Rectal smooth muscle tissue (tissue), 1 donor: Measurements from ENCODE around the gene DHRS7B.

Experiments
- H3K27ac ChIP-seq: one replicate; pipeline ENCODE4 v1.7.0; 2013; ENCODE audit warnings: low read depth, low read length, inconsistent platforms
- H3K27me3 ChIP-seq: one replicate; pipeline ENCODE4 v1.7.0; 2013; ENCODE audit warnings: low read length; ENCODE audit not compliant: control insufficient read depth, insufficient read depth
- H3K36me3 ChIP-seq: one replicate; pipeline ENCODE4 v1.7.0; 2013; ENCODE audit warnings: low read length; ENCODE audit not compliant: control insufficient read depth, insufficient read depth
- H3K4me1 ChIP-seq: one replicate; pipeline ENCODE4 v1.7.0; 2013; ENCODE audit warnings: low read length; ENCODE audit not compliant: control insufficient read depth, insufficient read depth
- H3K4me3 ChIP-seq: one replicate; pipeline ENCODE4 v1.7.0; 2013; ENCODE audit warnings: low read length
- H3K9ac ChIP-seq: one replicate; pipeline ENCODE4 v1.7.0; 2013; ENCODE audit warnings: low read length

The DHRS7B gene

DNA sequence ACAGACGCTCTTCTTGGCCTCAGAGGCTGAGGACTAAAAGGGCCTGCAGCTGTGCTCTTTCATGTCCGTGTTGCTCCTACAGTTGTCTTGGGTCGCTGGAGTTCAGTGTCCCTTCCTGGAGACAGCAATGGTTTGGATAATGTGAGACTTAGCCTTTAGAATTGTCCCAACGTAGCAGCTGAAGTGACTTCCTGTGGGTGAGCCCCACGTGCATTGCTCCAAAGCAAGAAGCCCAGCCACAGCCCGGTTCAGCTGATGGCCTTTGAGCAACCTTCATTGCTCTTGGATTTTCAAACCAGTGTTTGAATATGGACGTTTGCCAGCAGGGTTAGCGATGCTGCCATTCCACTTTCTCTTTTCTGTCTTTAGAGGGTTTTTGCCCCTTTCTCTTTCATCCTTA is 67.5 kb downstream of the DHRS7B start:
- H3K27me3 ChIP-seq, result no peaks in the 10 kb centered on the region
- peaks cover 8% of the 10 kb centered on the region for H3K36me3 ChIP-seq
- H3K27ac ChIP-seq, result no peak overlapping the region
- no peak overlapping the region for H3K4me3 ChIP-seq
- peaks cover 3% of the 10 kb centered on the region for H3K4me1 ChIP-seq
- H3K9ac ChIP-seq, result no peak overlapping the region

DNA sequence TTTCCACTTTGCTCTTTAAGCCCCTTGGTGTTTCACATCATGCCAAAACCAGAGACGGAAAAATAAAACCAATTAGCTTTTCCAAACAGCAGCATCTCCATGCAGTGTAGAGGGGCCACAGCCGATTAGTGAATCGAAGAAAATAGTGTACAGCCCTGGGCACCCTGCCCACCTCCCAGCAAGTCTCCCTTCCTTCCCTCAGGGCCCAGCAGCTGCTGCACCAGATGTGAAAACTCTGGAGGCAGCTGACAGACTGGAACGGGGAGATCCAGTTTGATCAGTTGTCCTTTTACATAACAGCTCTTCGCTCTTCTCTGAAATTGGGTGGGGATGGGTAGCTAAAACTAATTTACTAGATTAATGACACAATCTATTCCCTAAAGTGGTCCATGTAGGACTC is 67.9 kb downstream of the DHRS7B start:
- Histone ChIP-seq H3K27me3 (no peaks in the 10 kb centered on the region), H3K4me3 (no peak overlapping the region), H3K36me3 (peaks cover 7% of the 10 kb centered on the region), H3K9ac (no peak overlapping the region), H3K27ac (no peak overlapping the region), H3K4me1 (peaks cover 3% of the 10 kb centered on the region)

DNA sequence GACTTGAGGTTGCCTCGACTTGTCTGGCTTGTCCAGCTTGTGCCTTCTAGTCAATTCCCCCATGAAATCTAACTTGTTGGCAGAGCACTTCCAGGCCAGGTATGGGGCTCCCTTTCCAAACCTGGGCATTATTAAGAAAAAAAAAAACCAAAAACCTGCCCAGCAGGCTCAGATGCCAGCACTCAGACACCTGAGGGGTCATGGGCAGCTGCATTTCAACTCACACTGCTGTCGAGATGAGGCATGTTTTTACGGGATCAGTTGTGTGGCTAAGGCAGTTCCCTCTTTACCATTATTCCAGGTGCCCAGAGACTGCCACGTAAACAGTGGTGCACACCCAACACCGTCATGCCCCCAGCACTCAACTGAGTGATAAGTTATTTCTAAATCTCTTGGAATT is 69.4 kb downstream of the DHRS7B start:
- Histone ChIP-seq H3K9ac (no peak overlapping the region), H3K27me3 (no peaks in the 10 kb centered on the region), H3K36me3 (peaks cover 7% of the 10 kb centered on the region), H3K4me1 (peaks cover 3% of the 10 kb centered on the region), H3K27ac (no peak overlapping the region), H3K4me3 (no peak overlapping the region)

DNA sequence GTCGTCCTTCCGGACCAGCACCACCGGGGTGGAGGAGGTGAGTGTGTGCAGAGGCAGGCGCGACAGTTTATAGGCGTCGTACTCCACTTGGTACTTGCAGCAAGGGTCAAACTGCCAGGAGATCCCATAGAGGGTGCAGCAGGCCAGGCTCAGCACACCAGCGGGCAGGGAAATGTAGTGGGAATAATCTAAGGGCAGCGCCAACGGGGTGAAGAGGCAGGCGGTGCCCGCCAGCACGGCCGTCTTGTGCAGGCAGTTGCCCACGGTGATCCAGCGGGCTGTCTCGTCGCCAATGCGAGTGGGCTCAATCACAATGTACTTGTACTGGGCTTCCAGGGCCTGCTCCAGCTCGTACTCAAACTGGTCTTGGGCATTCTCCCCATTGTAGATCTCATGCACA is 71.6 kb downstream of the DHRS7B start:
- H3K9ac ChIP-seq, result no peak overlapping the region
- no peaks in the 10 kb centered on the region for H3K4me1 ChIP-seq
- peaks cover 4% of the 10 kb centered on the region for H3K36me3 ChIP-seq

DNA sequence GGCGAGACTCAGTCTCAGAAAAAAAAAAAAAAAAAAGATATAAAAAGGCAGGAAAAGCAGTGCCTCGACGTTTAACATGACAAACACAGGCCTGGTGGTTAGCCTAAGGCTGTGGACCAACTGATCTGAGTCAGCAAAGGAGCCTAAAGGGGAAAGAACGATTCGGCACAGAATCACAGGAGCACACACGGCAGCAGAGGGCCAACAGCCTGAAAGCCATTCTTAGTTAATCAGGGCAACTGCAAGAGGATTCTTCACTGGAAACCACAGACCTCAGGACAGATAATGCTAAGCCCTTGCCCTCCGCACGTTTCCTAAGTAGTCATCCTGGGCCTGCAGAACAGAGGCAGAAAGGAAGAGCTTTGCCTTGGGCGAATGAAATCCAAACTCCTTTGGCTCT is 72.5 kb downstream of the DHRS7B start:
- Histone ChIP-seq H3K4me1 (no peaks in the 10 kb centered on the region), H3K36me3 (peaks cover 4% of the 10 kb centered on the region), H3K27ac (no peak overlapping the region), H3K9ac (no peak overlapping the region), H3K27me3 (no peaks in the 10 kb centered on the region), H3K4me3 (no peak overlapping the region)

More for the DNA sequence above, 71.6 kb downstream of the DHRS7B start:
- H3K27me3 ChIP-seq, result no peaks in the 10 kb centered on the region
- H3K4me3 ChIP-seq, result no peak overlapping the region
- H3K27ac ChIP-seq, result no peak overlapping the region

DNA sequence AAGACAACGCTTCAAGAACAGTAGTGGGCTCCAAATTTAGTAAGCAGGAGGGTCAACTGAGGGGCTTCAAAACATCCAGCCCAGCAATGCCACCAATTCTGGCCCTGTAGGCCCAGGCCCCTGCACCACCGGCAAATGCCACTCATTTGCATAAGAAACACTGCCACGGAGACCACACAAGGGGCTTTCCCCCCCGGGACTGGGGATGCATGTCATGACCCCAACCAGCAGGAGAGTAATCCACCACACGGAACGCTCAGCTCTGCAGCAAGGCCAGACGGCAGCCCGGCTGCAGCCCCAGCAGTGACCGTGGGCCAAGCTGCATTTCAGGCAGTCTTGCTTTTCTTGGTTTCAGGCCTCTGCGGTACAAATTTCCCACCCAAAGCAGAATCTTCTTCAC is 73.1 kb downstream of the DHRS7B start:
- Histone ChIP-seq H3K27ac (no peak overlapping the region), H3K4me3 (no peak overlapping the region), H3K4me1 (no peaks in the 10 kb centered on the region), H3K9ac (no peak overlapping the region), H3K36me3 (peaks cover 4% of the 10 kb centered on the region), H3K27me3 (no peaks in the 10 kb centered on the region)

DNA sequence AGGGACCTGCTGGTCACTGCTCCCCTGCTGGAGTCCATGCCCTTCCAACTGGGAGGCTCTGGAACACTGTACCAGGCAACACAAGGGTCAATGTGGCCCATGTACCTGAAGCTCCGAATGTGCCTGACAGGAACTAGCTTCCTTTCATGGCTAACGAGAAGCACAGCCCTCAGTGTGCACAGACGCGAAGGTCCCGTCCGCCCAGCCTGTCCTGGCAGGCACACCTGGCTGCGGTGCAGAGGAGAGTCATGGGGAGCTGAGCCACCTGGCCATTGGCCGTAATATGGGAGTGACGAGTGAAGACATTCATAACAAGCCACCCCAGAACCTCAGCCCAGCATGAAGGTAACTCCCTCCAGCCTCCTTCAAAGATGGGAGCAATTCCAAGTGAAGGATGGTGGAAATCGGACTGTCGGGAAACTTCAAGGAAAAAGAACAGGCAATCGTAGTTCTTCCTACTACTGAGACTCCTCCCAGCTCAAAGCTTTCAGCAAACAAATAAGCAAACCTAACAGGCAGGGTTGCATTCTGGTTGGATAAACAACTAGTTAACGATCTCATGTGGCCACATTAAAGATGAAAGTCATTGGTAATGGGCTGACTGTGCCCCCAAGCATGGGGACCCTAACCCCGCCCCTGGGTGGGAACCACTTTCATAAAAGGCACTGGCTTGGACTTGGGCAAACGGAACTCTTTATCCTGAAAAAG is 74.0 kb downstream of the DHRS7B start:
- peaks cover 4% of the 10 kb centered on the region for H3K36me3 ChIP-seq
- H3K4me1 ChIP-seq, result no peaks in the 10 kb centered on the region
- no peak overlapping the region for H3K9ac ChIP-seq
- no peak overlapping the region for H3K4me3 ChIP-seq
- no peak overlapping the region for H3K27ac ChIP-seq
- H3K27me3 ChIP-seq, result no peaks in the 10 kb centered on the region

DNA sequence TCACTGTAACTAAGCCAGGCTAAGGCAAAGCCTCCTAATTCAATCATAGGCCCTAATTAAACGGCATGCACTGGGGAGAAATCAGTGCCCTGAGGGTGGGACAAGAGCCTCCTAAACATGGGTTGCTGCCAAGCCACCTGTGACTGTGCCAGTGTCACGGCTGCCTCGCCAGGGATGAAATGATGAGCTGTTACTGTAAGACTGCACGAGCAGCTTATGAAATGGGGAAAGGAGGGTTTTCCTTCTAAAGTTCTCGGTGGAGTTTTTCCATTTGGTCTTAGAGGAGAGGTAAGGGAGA is 74.5 kb downstream of the DHRS7B start:
- no peak overlapping the region for H3K9ac ChIP-seq

DNA sequence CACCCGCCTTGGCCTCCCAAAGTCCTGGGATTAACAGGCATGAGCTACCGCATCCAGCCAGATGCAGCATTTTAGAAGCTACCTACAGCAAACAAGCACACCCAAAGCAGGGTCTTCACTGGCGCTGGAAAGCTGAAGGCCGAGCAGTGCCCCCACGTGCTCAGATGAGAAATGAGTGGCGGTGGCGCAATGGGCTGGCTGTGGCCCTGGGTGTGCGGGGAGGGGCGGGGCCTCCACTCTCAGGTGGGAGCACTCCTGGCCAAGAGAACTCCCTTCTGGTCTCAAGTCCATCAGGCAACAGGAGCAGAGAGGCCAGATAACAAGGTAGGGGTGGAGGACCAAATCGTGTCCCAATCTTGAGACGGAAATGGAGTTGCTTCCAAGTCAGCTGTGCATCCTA is 75.1 kb downstream of the DHRS7B start:
- H3K36me3 ChIP-seq, result peaks cover 6% of the 10 kb centered on the region
- no peaks in the 10 kb centered on the region for H3K27me3 ChIP-seq
- H3K4me1 ChIP-seq, result no peaks in the 10 kb centered on the region
- H3K27ac ChIP-seq, result no peak overlapping the region
- H3K4me3 ChIP-seq, result no peak overlapping the region
- no peak overlapping the region for H3K9ac ChIP-seq

More for the DNA sequence above, 74.5 kb downstream of the DHRS7B start:
- Histone ChIP-seq H3K4me1 (no peaks in the 10 kb centered on the region), H3K36me3 (peaks cover 4% of the 10 kb centered on the region), H3K27ac (no peak overlapping the region), H3K4me3 (no peak overlapping the region), H3K27me3 (no peaks in the 10 kb centered on the region)

DNA sequence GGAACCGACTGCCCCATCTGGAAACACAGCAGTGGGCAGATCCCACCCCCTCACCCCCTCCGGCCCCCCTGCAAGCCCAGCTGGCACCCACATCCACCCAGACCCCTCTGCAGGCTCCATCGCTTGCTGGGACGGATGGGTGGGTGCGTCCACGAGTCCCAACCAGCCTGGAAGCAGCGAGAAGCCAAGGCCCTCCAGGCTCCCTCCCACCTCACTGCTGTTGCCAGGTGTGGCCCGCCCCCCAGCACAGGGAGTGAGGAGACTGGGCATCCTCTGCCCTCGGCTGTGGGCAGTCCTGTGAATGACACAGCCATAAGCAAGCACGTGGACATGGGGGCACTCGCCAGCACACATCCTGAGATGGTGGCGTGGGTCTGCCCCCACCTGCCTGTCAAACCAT is 75.7 kb downstream of the DHRS7B start:
- Histone ChIP-seq H3K9ac (no peak overlapping the region), H3K4me1 (no peaks in the 10 kb centered on the region), H3K27me3 (no peaks in the 10 kb centered on the region), H3K36me3 (peaks cover 6% of the 10 kb centered on the region), H3K4me3 (no peak overlapping the region), H3K27ac (no peak overlapping the region)

DNA sequence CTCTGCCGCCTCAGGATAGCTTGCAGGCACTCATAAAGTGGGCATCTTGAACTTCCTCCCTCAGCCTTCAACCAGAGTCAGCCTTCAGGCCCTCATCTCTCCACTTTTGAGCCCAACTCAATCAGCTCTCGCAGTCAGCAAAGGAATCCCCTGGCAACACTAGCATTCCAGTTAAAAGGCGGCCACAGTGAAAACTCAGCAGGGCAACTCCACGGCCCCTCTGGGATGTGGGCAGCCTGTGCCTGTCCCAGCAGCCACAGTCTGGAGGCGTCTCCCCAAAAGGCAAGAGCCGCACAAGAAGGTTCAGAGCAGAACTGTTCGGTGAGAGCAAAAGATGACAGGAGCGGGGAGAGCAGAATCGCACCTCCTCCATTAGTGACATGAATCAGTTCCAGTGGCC is 78.2 kb downstream of the DHRS7B start:
- H3K4me3 ChIP-seq, result no peak overlapping the region
- no peak overlapping the region for H3K27ac ChIP-seq
- H3K4me1 ChIP-seq, result no peaks in the 10 kb centered on the region
- H3K36me3 ChIP-seq, result peaks cover 2% of the 10 kb centered on the region
- H3K27me3 ChIP-seq, result no peaks in the 10 kb centered on the region
- H3K9ac ChIP-seq, result no peak overlapping the region

DNA sequence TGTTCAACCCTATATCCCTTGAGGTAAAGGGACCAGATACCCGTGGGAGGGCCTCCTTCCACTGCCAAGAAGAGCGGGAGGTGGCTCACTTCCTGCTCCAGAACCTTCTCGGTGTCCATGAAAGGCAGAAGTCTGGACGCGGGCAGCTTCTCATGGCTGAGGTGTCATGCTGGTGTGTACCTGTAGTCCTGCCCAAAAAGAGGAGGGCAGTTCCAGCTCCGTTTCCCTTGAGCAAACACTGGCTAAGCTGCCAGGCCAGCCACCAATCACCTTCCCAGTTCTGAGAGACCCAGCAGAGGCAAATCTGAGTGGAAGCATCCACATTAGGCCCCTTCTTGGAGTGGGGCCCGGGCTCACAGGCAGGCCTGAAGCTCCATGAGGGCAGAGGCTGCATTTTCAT is 81.6 kb downstream of the DHRS7B start:
- no peak overlapping the region for H3K9ac ChIP-seq
- H3K27ac ChIP-seq, result no peak overlapping the region
- no peaks in the 10 kb centered on the region for H3K27me3 ChIP-seq
- H3K4me1 ChIP-seq, result peaks cover 19% of the 10 kb centered on the region
- no peak overlapping the region for H3K4me3 ChIP-seq
- peaks cover 6% of the 10 kb centered on the region for H3K36me3 ChIP-seq

DNA sequence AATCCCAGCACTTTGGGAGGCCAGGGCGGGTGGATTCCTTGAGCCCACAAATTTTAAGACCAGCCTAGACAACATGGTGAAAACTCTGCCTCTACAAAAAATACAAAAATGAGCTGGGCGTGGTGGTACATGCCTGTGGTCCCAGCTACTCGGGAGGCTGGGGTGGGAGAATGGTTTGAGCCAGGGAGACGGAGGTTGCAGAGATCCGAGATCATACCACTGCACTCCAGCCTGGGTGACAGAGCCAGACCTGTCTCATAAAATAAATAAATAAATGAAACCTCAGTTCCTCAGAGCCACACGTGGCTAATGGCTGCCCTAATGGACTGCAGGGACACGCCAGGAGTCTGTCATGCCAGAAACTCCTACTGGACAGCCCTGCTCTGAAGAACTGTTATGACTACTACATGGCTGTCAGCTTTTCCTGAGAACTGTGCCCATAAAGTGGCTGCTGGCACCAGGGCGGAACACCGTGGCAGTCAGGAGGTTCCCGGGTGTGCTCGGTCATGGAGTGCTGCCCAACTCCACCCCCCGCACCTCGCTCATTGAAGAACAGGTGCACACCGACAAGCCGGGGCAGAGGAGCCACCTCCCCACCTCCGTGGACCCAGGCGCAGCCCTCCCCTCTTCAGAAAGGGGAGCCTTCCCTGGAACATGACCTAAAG is 82.9 kb downstream of the DHRS7B start:
- Histone ChIP-seq H3K27me3 (no peaks in the 10 kb centered on the region), H3K36me3 (peaks cover 6% of the 10 kb centered on the region), H3K9ac (no peak overlapping the region), H3K4me3 (no peak overlapping the region), H3K4me1 (peaks cover 19% of the 10 kb centered on the region), H3K27ac (no peak overlapping the region)
